Mesenchymal stem cell (in vitro differentiated cells and primary cell): ENCODE results near the gene IFT57.

ENCODE experiments used
- DNase-seq: peaks from one replicate; pipeline ENCODE4 v3.0.0-alpha.2; 2013
- H2AFZ ChIP-seq: one replicate; pipeline ENCODE4 v1.6.1; 2013; ENCODE audit warnings: low read depth, mild to moderate bottlenecking, control low read depth, inconsistent platforms, low read length, moderate library complexity
- H2AK5ac ChIP-seq: 2 replicates; pipeline ENCODE4 v1.6.1; 2013; ENCODE audit warnings: low read length, moderate library complexity, mild to moderate bottlenecking, inconsistent platforms; ENCODE audit not compliant: severe bottlenecking
- H2BK120ac ChIP-seq: one replicate; pipeline ENCODE4 v1.6.1; 2013; ENCODE audit warnings: low read depth, mild to moderate bottlenecking, inconsistent platforms, low read length, moderate library complexity
- H2BK12ac ChIP-seq, 2 experiments: one replicate each; pipeline ENCODE4 v1.6.1; 2013; ENCODE audit warnings: inconsistent platforms in 2 of 2, low read length in 2 of 2, mild to moderate bottlenecking in 2 of 2, moderate library complexity in 2 of 2, control low read depth in 1 of 2
- H2BK15ac ChIP-seq: one replicate; pipeline ENCODE4 v1.6.1; 2013; ENCODE audit warnings: mild to moderate bottlenecking, low read depth, inconsistent platforms; ENCODE audit not compliant: poor library complexity, severe bottlenecking
- H2BK5ac ChIP-seq: 2 replicates; pipeline ENCODE4 v1.6.1; 2013; ENCODE audit warnings: low read depth, mild to moderate bottlenecking, low read length, control low read depth, inconsistent platforms; ENCODE audit not compliant: poor library complexity, severe bottlenecking
- H3K14ac ChIP-seq, 2 experiments: one replicate each; pipeline ENCODE4 v1.6.1; 2013; ENCODE audit warnings: inconsistent platforms in 2 of 2, low read length in 2 of 2, control low read depth in 1 of 2, mild to moderate bottlenecking in 1 of 2, moderate library complexity in 1 of 2
- H3K18ac ChIP-seq, 2 experiments: one replicate each; pipeline ENCODE4 v1.6.1; 2013; ENCODE audit warnings: inconsistent platforms in 2 of 2, low read length in 2 of 2, control low read depth in 1 of 2, low read depth in 1 of 2, mild to moderate bottlenecking in 1 of 2
- H3K23ac ChIP-seq, 2 experiments: one replicate each; pipeline ENCODE4 v1.6.1; 2013; ENCODE audit warnings: inconsistent platforms in 2 of 2, low read length in 2 of 2, mild to moderate bottlenecking in 2 of 2, moderate library complexity in 2 of 2, control low read depth in 1 of 2
- H3K27ac ChIP-seq: 2 replicates; pipeline ENCODE4 v1.5.1; 2013; ENCODE audit warnings: mild to moderate bottlenecking, moderate library complexity, low read length, control low read depth, inconsistent platforms; ENCODE audit not compliant: poor library complexity, severe bottlenecking
- H3K27me3 ChIP-seq, 2 experiments: 2 replicates each; pipeline versions ENCODE4 v1.6.1 to v1.7.0; 2013; ENCODE audit warnings: low read length in 2 of 2, mild to moderate bottlenecking in 2 of 2, moderate library complexity in 2 of 2, control low read depth in 1 of 2, inconsistent platforms in 1 of 2; ENCODE audit not compliant: control insufficient read depth in 1 of 2, insufficient read depth in 1 of 2
- H3K36me3 ChIP-seq, 2 experiments: 2 replicates each; pipeline versions ENCODE4 v1.6.1 to v1.7.0; 2013; ENCODE audit warnings: low read length in 2 of 2, control low read depth in 1 of 2, inconsistent platforms in 1 of 2, low read depth in 1 of 2, mild to moderate bottlenecking in 1 of 2; ENCODE audit not compliant: insufficient read depth in 2 of 2, control insufficient read depth in 1 of 2
- H3K4ac ChIP-seq, 2 experiments: one replicate each; pipeline ENCODE4 v1.6.1; 2013; ENCODE audit warnings: inconsistent platforms in 2 of 2, low read length in 2 of 2, mild to moderate bottlenecking in 2 of 2, moderate library complexity in 2 of 2, control low read depth in 1 of 2, low read depth in 1 of 2
- H3K4me1 ChIP-seq: 2 replicates; pipeline ENCODE4 v1.6.1; 2013; ENCODE audit warnings: low read depth, low read length, control low read depth; ENCODE audit not compliant: control insufficient read depth, insufficient read depth
- H3K4me2 ChIP-seq: 2 replicates; pipeline ENCODE4 v1.6.1; 2013; ENCODE audit warnings: low read length, mild to moderate bottlenecking, inconsistent platforms; ENCODE audit not compliant: poor library complexity, severe bottlenecking
- H3K4me3 ChIP-seq, 2 experiments: 2 replicates each; pipeline versions ENCODE4 v1.5.1 to v1.7.0; 2013; ENCODE audit warnings: low read length in 2 of 2, mild to moderate bottlenecking in 2 of 2, control low read depth in 1 of 2, low read depth in 1 of 2; ENCODE audit not compliant: insufficient read depth in 1 of 2
- H3K79me1 ChIP-seq: replicated peaks from 2 replicates; pipeline ENCODE4 v1.6.1; 2013; ENCODE audit warnings: mild to moderate bottlenecking, control low read depth, low read length, inconsistent platforms; ENCODE audit not compliant: poor library complexity, severe bottlenecking
- H3K9ac ChIP-seq: 2 replicates; pipeline ENCODE4 v1.7.0; 2013; ENCODE audit warnings: mild to moderate bottlenecking, low read length, moderate library complexity
- H3K9me3 ChIP-seq: 2 replicates; pipeline ENCODE4 v1.7.0; 2013; ENCODE audit warnings: mild to moderate bottlenecking, low read length; ENCODE audit not compliant: control insufficient read depth
- H4K8ac ChIP-seq: one replicate; pipeline ENCODE4 v1.6.1; 2013; ENCODE audit warnings: inconsistent platforms, mild to moderate bottlenecking, low read length, moderate library complexity
- H4K91ac ChIP-seq: one replicate; pipeline ENCODE4 v1.6.1; 2013; ENCODE audit warnings: mild to moderate bottlenecking, low read length, inconsistent platforms
- WGBS: methylation state at CpG from one replicate; pipeline ENCODE4 v1.1.7; 2013; ENCODE audit warnings: mixed read lengths; 5-methylcytosine and 5-hydroxymethylcytosine counted together

Gene IFT57

GRCh38 chr3:108125550-108126071 lies 96.6 kb downstream of the IFT57 start:
- no peak overlapping the region for H3K4me3 ChIP-seq
- WGBS, result 89% methylated on average over 6 of the region's 6 CpGs
- no peaks in the 10 kb centered on the region for H3K27me3 ChIP-seq
- H2AFZ ChIP-seq, result no peak overlapping the region
- H4K8ac ChIP-seq, result no peak overlapping the region
- peak overlapping the region in 1 of 2 experiments; percentile 5 for H3K18ac ChIP-seq
- no peak overlapping the region for H3K27ac ChIP-seq
- no peak overlapping the region for H2BK5ac ChIP-seq
- H2BK120ac ChIP-seq, result no peak overlapping the region
- no peak overlapping the region for H2BK15ac ChIP-seq
- no peak overlapping the region for H3K9ac ChIP-seq
- no peaks in the 10 kb centered on the region for H3K9me3 ChIP-seq
- H3K14ac ChIP-seq, result peak overlapping the region in 1 of 2 experiments; percentile 59
- H3K36me3 ChIP-seq, result peaks cover 0 to 2% of the 10 kb centered on the region in 2 experiments
- no peak overlapping the region for H3K4me2 ChIP-seq
- H3K4ac ChIP-seq, result no peak overlapping the region
- H2AK5ac ChIP-seq, result no peak overlapping the region
- no peaks in the 10 kb centered on the region for H3K79me1 ChIP-seq
- H3K4me1 ChIP-seq, result no peaks in the 10 kb centered on the region
- H4K91ac ChIP-seq, result no peak overlapping the region
- no peak overlapping the region for H2BK12ac ChIP-seq
- no peak for DNase-seq
- no peak overlapping the region for H3K23ac ChIP-seq

- no peaks in the 10 kb centered on the region for H3K79me1 ChIP-seq
- H3K9me3 ChIP-seq, result no peaks in the 10 kb centered on the region
- H2BK15ac ChIP-seq, result no peak overlapping the region
- no peak overlapping the region for H3K4me2 ChIP-seq
- no peaks in the 10 kb centered on the region for H3K4me1 ChIP-seq
- H3K9ac ChIP-seq, result no peak overlapping the region
- no peak overlapping the region for H4K8ac ChIP-seq
- no peak for DNase-seq
- no peak overlapping the region for H2BK5ac ChIP-seq
- no peak overlapping the region for H2BK12ac ChIP-seq
- H3K36me3 ChIP-seq, result peaks cover 0 to 2% of the 10 kb centered on the region in 2 experiments
- WGBS, result 100% methylated on average over 2 of the region's 4 CpGs
- no peaks in the 10 kb centered on the region for H3K27me3 ChIP-seq
- no peak overlapping the region for H3K23ac ChIP-seq
- no peak overlapping the region for H3K14ac ChIP-seq
- no peak overlapping the region for H3K18ac ChIP-seq
- no peak overlapping the region for H2AFZ ChIP-seq
- H2AK5ac ChIP-seq, result no peak overlapping the region
- H3K27ac ChIP-seq, result no peak overlapping the region
- no peak overlapping the region for H2BK120ac ChIP-seq
- no peak overlapping the region for H3K4me3 ChIP-seq
- no peak overlapping the region for H3K4ac ChIP-seq
- H4K91ac ChIP-seq, result no peak overlapping the region
Observed at GRCh38 chr3:108125153-108125543, 97.1 kb downstream of the IFT57 start.

- Histone ChIP-seq H2BK15ac (no peak overlapping the region), H3K9ac (no peak overlapping the region), H3K9me3 (no peaks in the 10 kb centered on the region), H3K4me1 (no peaks in the 10 kb centered on the region), H4K91ac (no peak overlapping the region), H2BK12ac (no peak overlapping the region), H4K8ac (no peak overlapping the region), H3K4ac (no peak overlapping the region), H2AFZ (no peak overlapping the region), H3K36me3 (peaks cover 0 to 2% of the 10 kb centered on the region in 2 experiments), H3K79me1 (no peaks in the 10 kb centered on the region), H3K27ac (no peak overlapping the region), H3K27me3 (no peaks in the 10 kb centered on the region), H3K18ac (peak overlapping the region in 1 of 2 experiments; percentile 66), H3K23ac (no peak overlapping the region), H3K4me2 (no peak overlapping the region), H2BK5ac (no peak overlapping the region), H3K4me3 (no peak overlapping the region), H2BK120ac (no peak overlapping the region), H2AK5ac (no peak overlapping the region), H3K14ac (no peak overlapping the region)
- 61% methylated on average over 10 of the region's 10 CpGs for WGBS
- no peak for DNase-seq
Observed at GRCh38 chr3:108124337-108125152, 97.7 kb downstream of the IFT57 start.

- no peak for DNase-seq
- no peak overlapping the region for H3K18ac ChIP-seq
- H4K91ac ChIP-seq, result no peak overlapping the region
- no peak overlapping the region for H3K4me2 ChIP-seq
- H2BK120ac ChIP-seq, result no peak overlapping the region
- no peak overlapping the region for H3K4me3 ChIP-seq
- H4K8ac ChIP-seq, result no peak overlapping the region
- no peaks in the 10 kb centered on the region for H3K36me3 ChIP-seq
- no peak overlapping the region for H2AFZ ChIP-seq
- H3K9me3 ChIP-seq, result no peaks in the 10 kb centered on the region
- H2AK5ac ChIP-seq, result no peak overlapping the region
- no peak overlapping the region for H3K23ac ChIP-seq
- H3K14ac ChIP-seq, result no peak overlapping the region
- H3K4ac ChIP-seq, result no peak overlapping the region
- no peak overlapping the region for H3K27ac ChIP-seq
- H2BK15ac ChIP-seq, result no peak overlapping the region
- H3K4me1 ChIP-seq, result no peaks in the 10 kb centered on the region
- H2BK5ac ChIP-seq, result no peak overlapping the region
- no peaks in the 10 kb centered on the region for H3K27me3 ChIP-seq
- no peaks in the 10 kb centered on the region for H3K79me1 ChIP-seq
- 90% methylated on average over 3 of the region's 3 CpGs for WGBS
- H2BK12ac ChIP-seq, result no peak overlapping the region
- H3K9ac ChIP-seq, result no peak overlapping the region
Observed at GRCh38 chr3:108123326-108123725, 98.9 kb downstream of the IFT57 start.
